ACC112 (cell line): Measurements from ENCODE around the gene USP17L18.
"Not testable (repeated sequence)": the region's sequence is repeated elsewhere in the genome, so short reads cannot be mapped to it uniquely, and the experiment has no call there.

ENCODE experiments used
- H2AFZ ChIP-seq: fragments of 200-600 bp; sonication (generic); one replicate; pipeline ENCODE4 v1.6.0; 2017; ENCODE audit warnings: antibody characterized with exemption, low read length; ENCODE audit not compliant: unreplicated experiment
- H3K27ac ChIP-seq: fragments of 200-600 bp; sonication (generic); 2 replicates; pipeline ENCODE4 v1.5.1; 2014; ENCODE audit warnings: low read depth, mild to moderate bottlenecking, antibody characterized with exemption, low read length, moderate library complexity
- H3K27me3 ChIP-seq: fragments of 200-600 bp; sonication (generic); 2 replicates; pipeline ENCODE4 v1.6.1; 2014; ENCODE audit warnings: mild to moderate bottlenecking, antibody characterized with exemption, low read length, moderate library complexity, mixed read lengths; ENCODE audit not compliant: insufficient read depth
- H3K36me3 ChIP-seq: fragments of 200-600 bp; sonication (generic); 2 replicates; pipeline ENCODE4 v1.6.1; 2016; ENCODE audit warnings: mild to moderate bottlenecking, antibody characterized with exemption, low read length, moderate library complexity, mixed read lengths; ENCODE audit not compliant: insufficient read depth
- H3K4me1 ChIP-seq: fragments of 200-600 bp; sonication (generic); one replicate; pipeline ENCODE4 v1.6.1; 2016; ENCODE audit warnings: low read length, mixed read lengths; ENCODE audit not compliant: insufficient read depth, unreplicated experiment, control insufficient read depth
- H3K4me3 ChIP-seq: fragments of 200-600 bp; sonication (generic); 2 replicates; pipeline ENCODE4 v1.5.1; 2014; ENCODE audit warnings: mild to moderate bottlenecking, low read depth, low read length
- H3K79me2 ChIP-seq: fragments of 200-600 bp; sonication (generic); one replicate; pipeline ENCODE4 v1.6.0; 2016; ENCODE audit warnings: low read length; ENCODE audit not compliant: control insufficient read depth, unreplicated experiment, insufficient read depth

The USP17L18 gene

DNA sequence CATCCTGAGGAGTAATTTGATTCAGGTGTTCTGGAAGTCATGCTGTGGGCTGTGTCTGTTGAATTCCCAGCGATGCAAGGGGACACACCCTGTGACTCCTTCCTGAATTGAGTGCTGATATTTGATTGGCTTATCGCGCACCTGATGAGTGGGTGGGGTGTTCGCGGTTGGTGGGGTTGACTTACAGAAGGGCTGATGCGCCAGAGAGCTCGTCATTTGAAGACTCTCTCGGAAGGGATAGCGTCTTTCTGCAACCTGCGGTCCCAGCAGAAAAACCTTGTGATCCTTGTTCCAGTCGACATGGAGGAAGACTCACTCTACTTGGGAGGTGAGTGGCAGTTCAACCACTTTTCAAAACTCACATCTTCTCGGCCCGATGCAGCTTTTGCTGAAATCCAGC is 4.6 kb downstream of the USP17L18 start, which contains the start of gene USP17L19:
Gene USP17L19 (plus strand): TSS at position 301 of the 400 bp plus-strand sequence. CDS start 0 bp downstream, at position 301.
- not testable (repeated sequence) for H3K27me3 ChIP-seq, H3K79me2 ChIP-seq, H3K4me1 ChIP-seq, H2AFZ ChIP-seq, H3K36me3 ChIP-seq, H3K27ac ChIP-seq, H3K4me3 ChIP-seq

GRCh38 chr4:9257824-9258223 is 9.4 kb downstream of the USP17L18 start, which contains the start of gene USP17L20:
Gene USP17L20, plus strand, starts transcription at chr4:9258124. Its CDS starts 0 bp downstream, at chr4:9258124.
- not testable (repeated sequence) for H3K79me2 ChIP-seq, H3K27me3 ChIP-seq

GRCh38 chr4:9262572-9262971 is 14.1 kb downstream of the USP17L18 start, which contains the start of gene USP17L21:
Gene USP17L21, plus strand, starts transcription at chr4:9262872. Its CDS starts 0 bp downstream, at chr4:9262872.
- not testable (repeated sequence) for H3K79me2 ChIP-seq, H3K27ac ChIP-seq, H2AFZ ChIP-seq, H3K36me3 ChIP-seq, H3K4me1 ChIP-seq, H3K27me3 ChIP-seq, H3K4me3 ChIP-seq

More at GRCh38 chr4:9257824-9258223, 9.4 kb downstream of the USP17L18 start, which contains the start of gene USP17L20:
- H3K4me1 ChIP-seq, H3K27ac ChIP-seq, H2AFZ ChIP-seq, H3K36me3 ChIP-seq, H3K4me3 ChIP-seq: not testable (repeated sequence)

DNA sequence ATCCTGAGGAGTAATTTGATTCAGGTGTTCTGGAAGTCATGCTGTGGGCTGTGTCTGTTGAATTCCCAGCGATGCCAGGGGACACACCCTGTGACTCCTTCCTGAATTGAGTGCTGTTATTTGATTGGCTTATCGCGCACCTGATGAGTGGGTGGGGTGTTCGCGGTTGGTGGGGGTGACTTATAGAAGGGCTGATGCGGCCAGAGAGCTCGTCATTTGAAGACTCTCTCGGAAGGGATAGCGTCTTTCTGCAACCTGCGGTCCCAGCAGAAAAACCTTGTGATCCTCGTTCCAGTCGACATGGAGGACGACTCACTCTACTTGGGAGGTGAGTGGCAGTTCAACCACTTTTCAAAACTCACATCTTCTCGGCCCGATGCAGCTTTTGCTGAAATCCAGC is 18.9 kb downstream of the USP17L18 start, which contains the start of gene USP17L22:
Gene USP17L22 (plus strand): TSS at position 301 of the 400 bp plus-strand sequence. CDS start 0 bp downstream, at position 301.
- not testable (repeated sequence) for H3K4me3 ChIP-seq, H3K27me3 ChIP-seq, H3K36me3 ChIP-seq

GRCh38 chr4:9271719-9272118 is 23.3 kb downstream of the USP17L18 start:
- H3K4me1 ChIP-seq, H2AFZ ChIP-seq, H3K27me3 ChIP-seq, H3K4me3 ChIP-seq, H3K27ac ChIP-seq, H3K36me3 ChIP-seq, H3K79me2 ChIP-seq: not testable (repeated sequence)

More for the DNA sequence above, 18.9 kb downstream of the USP17L18 start, which contains the start of gene USP17L22:
- H2AFZ ChIP-seq, H3K27ac ChIP-seq, H3K79me2 ChIP-seq, H3K4me1 ChIP-seq: not testable (repeated sequence)
